GM12892 (cell line): ENCODE data around the gene BST1.

Experiments
- POLR2A ChIP-seq: IDR thresholded peaks from 2 replicates; pipeline ENCODE4 v1.6.1; 2011; ENCODE audit warnings: low read depth, low read length, control low read depth
- POLR2AphosphoS5 ChIP-seq: IDR thresholded peaks from 2 replicates; pipeline ENCODE4 v1.6.1; 2011; ENCODE audit warnings: low read depth, low read length, control low read depth
- TAF1 ChIP-seq: IDR thresholded peaks from 2 replicates; pipeline ENCODE4 v1.6.1; 2011; ENCODE audit warnings: low read depth, mild to moderate bottlenecking, control low read depth, low read length, borderline replicate concordance

- TF ChIP-seq POLR2A (no peak), POLR2AphosphoS5 (no peak), TAF1 (no peak)
Measured at GRCh38 chr4:15769202-15769601, 66.3 kb downstream of the BST1 start.
